ENCODE data around the gene TMEM163.
"Not testable (repeated sequence)": the region's sequence is repeated elsewhere in the genome, so short reads cannot be mapped to it uniquely, and the experiment has no call there.

- not testable (repeated sequence) for TF ChIP-seq TCF12 (IDR thresholded peaks at IDR 0.05; ENCODE audit: low read depth); MAX (IDR thresholded peaks at IDR 0.05); ZBTB7A (IDR thresholded peaks at IDR 0.05; ENCODE audit: low read depth); YY1 (IDR thresholded peaks at IDR 0.05; ENCODE audit: low read depth); TAF1 (IDR thresholded peaks at IDR 0.05; ENCODE audit: low read depth); FOXM1 (IDR thresholded peaks at IDR 0.05; ENCODE audit: borderline replicate concordance, low read depth); USF1 (IDR thresholded peaks at IDR 0.05); TEAD4 (IDR thresholded peaks at IDR 0.05); EP300 (IDR thresholded peaks at IDR 0.05; ENCODE audit: borderline replicate concordance); REST (IDR thresholded peaks at IDR 0.05; ENCODE audit: low read depth); NFIC (IDR thresholded peaks at IDR 0.05); CREB1 (IDR thresholded peaks at IDR 0.05; ENCODE audit: low read depth); RAD21 (IDR thresholded peaks at IDR 0.05; ENCODE audit: low read depth)
- TF ChIP-seq CEBPB (IDR thresholded peaks at IDR 0.05), result 0 out of 2 replicates have a peak, but pooled peaks have one; percentile 29
Measured at GRCh38 chr2:134615480-134615879, 103.3 kb downstream of the TMEM163 start.
